ENCODE measurements around the gene RIMBP2. TPM values are rescaled to one million over a fixed set of nuclear protein-coding genes. Genes with fewer than 3 reads are reported as not detected.

RIMBP2 gene
- total and polyA plus RNA-seq, 2 experiments from 2014 or later = not detected

GRCh38 chr12:130447655-130447965, 268.5 kb downstream of the RIMBP2 start:
- TF ChIP-seq EZH2phosphoT487 (IDR thresholded peaks at IDR 0.05; ENCODE audit: insufficient read depth, low read depth) = no peak
- no peak for TF ChIP-seq EZH2 (IDR thresholded peaks at IDR 0.05; ENCODE audit: insufficient read depth, poor library complexity, severe bottlenecking)
- Histone ChIP-seq H3K9me2 (ENCODE audit: insufficient read depth) (no peaks in the 10 kb centered on the region), H3K36me3 (ENCODE audit: low read depth) (no peaks in the 10 kb centered on the region), H3K9ac (no peak overlapping the region), H3K4me1 (ENCODE audit: insufficient read depth) (no peaks in the 10 kb centered on the region), H3K27me3 (replicated peaks; ENCODE audit: insufficient read depth) (no peaks in the 10 kb centered on the region), H3K9me3 (ENCODE audit: low read depth) (no peaks in the 10 kb centered on the region), H3K27ac (no peak overlapping the region), H3K4me2 (ENCODE audit: unreplicated experiment) (no peak overlapping the region), H4K20me1 (ENCODE audit: insufficient read depth) (no peaks in the 10 kb centered on the region), H3K79me2 (ENCODE audit: insufficient read depth) (no peaks in the 10 kb centered on the region), H3F3A (ENCODE audit: insufficient read depth) (no peaks in the 10 kb centered on the region), H2AFZ (no peak overlapping the region), H3K4me3 (no peak overlapping the region)
- DNase-seq = no peak
- 68 to 77% methylated on average over 11 of the region's 11 CpGs for WGBS, 2 experiments (ENCODE audit: low coverage in 1 of 2, low lambda C conversion rate in 2 of 2, missing lambda C conversion rate in 2 of 2)
- in situ Hi-C loops (cut with MboI) = no loop called here

DNA sequence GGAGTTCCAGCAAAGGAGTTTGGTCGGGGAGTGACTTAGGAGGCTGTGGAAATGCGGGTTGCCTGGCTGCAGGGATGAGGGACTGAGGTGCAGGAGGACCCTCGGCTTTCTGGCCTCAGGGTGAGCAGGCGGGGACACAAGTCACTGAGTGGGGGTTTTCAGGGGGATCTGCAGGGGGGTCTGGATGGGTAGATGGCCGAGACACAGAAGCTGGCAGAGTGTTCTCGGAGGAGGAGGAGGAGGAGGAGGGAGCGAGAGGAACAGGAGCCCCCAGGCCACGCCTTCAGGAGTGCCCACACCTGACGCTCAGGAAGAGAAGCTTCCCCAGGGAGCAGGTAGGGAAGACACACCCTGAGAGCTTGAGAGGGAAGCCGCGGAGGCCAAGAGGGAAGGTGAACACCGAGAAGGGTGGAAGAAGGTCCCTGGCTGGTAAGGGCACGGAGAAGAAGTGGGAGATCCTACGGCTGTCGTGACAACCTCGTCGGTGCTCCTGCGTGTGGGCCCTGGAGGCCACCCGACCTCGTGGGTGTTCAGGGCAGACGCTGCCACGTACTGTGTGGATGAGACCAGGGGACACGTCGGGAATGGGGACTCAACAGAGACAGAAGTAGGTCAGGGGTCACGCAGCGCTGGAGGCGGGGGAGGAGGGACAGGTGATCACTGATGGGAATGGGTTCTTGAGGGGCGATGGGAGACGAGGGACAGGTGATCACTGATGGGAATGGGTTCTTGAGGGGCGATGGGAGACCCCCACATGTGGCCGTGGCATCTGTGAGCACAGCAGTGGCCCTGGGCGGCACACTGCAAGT, 269.0 kb downstream of the RIMBP2 start:
- Histone ChIP-seq H3K4me1 (ENCODE audit: insufficient read depth) (no peaks in the 10 kb centered on the region), H3K4me3 (no peak overlapping the region), H2AFZ (no peak overlapping the region), H3K9me2 (ENCODE audit: insufficient read depth) (no peaks in the 10 kb centered on the region), H3K27me3 (replicated peaks; ENCODE audit: insufficient read depth) (no peaks in the 10 kb centered on the region), H3K36me3 (ENCODE audit: low read depth) (no peaks in the 10 kb centered on the region), H3K27ac (no peak overlapping the region), H3K4me2 (ENCODE audit: unreplicated experiment) (no peak overlapping the region), H3K9me3 (ENCODE audit: low read depth) (no peaks in the 10 kb centered on the region), H4K20me1 (ENCODE audit: insufficient read depth) (no peaks in the 10 kb centered on the region), H3F3A (ENCODE audit: insufficient read depth) (no peaks in the 10 kb centered on the region), H3K9ac (no peak overlapping the region), H3K79me2 (ENCODE audit: insufficient read depth) (no peaks in the 10 kb centered on the region)
- TF ChIP-seq EZH2 (IDR thresholded peaks at IDR 0.05; ENCODE audit: insufficient read depth, poor library complexity, severe bottlenecking) (no peak), EZH2phosphoT487 (IDR thresholded peaks at IDR 0.05; ENCODE audit: insufficient read depth, low read depth) (no peak)
- in situ Hi-C loops (cut with MboI) = no loop called here
- 55 to 58% methylated on average over 28 to 32 of the region's 32 CpGs for WGBS, 2 experiments (ENCODE audit: low coverage in 1 of 2, low lambda C conversion rate in 2 of 2, missing lambda C conversion rate in 2 of 2)
- DNase-seq = no peak

DNA sequence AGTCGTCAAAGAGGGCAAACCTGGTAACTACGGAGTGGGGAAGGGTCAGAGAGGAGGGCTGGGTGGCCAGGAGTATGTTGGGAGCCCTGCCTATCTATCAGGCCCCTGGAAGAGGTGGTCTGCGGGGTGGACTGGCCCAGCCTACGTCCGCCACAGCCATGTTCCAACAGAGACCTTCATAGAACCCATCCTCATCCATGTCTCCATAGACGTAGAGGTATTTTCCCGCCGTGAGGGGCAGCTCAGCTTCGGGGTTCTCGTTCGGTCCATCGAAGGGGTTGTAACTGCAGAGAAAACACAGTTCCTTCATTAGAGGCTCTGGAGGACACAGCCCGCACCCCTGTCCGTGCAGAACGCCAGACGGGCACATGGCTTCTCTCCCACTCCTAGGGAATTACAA, 271.1 kb downstream of the RIMBP2 start:
- in situ Hi-C loops (cut with MboI) = no loop called here
- 58 to 60% methylated on average over 16 of the region's 16 CpGs for WGBS, 2 experiments (ENCODE audit: low coverage in 1 of 2, low lambda C conversion rate in 2 of 2, missing lambda C conversion rate in 2 of 2)
- H2AFZ ChIP-seq = no peak overlapping the region
- H3K36me3 ChIP-seq (ENCODE audit: low read depth) = no peaks in the 10 kb centered on the region
- no peak overlapping the region for H3K9ac ChIP-seq
- no peak for TF ChIP-seq EZH2 (IDR thresholded peaks at IDR 0.05; ENCODE audit: insufficient read depth, poor library complexity, severe bottlenecking)
- no peak for TF ChIP-seq EZH2phosphoT487 (IDR thresholded peaks at IDR 0.05; ENCODE audit: insufficient read depth, low read depth)
- no peaks in the 10 kb centered on the region for H4K20me1 ChIP-seq (ENCODE audit: insufficient read depth)
- H3K4me3 ChIP-seq = no peak overlapping the region
- no peaks in the 10 kb centered on the region for H3K27me3 ChIP-seq (replicated peaks; ENCODE audit: insufficient read depth)
- no peaks in the 10 kb centered on the region for H3K4me1 ChIP-seq (ENCODE audit: insufficient read depth)
- H3K79me2 ChIP-seq (ENCODE audit: insufficient read depth) = no peaks in the 10 kb centered on the region
- no peaks in the 10 kb centered on the region for H3K9me2 ChIP-seq (ENCODE audit: insufficient read depth)
- no peak overlapping the region for H3K27ac ChIP-seq
- H3K4me2 ChIP-seq (ENCODE audit: unreplicated experiment) = no peak overlapping the region
- no peak for DNase-seq
- no peaks in the 10 kb centered on the region for H3K9me3 ChIP-seq (ENCODE audit: low read depth)
- no peaks in the 10 kb centered on the region for H3F3A ChIP-seq (ENCODE audit: insufficient read depth)

GRCh38 chr12:130444061-130444460, 272.0 kb downstream of the RIMBP2 start:
- Histone ChIP-seq H3K27ac (no peak overlapping the region), H3K9ac (no peak overlapping the region), H3K9me2 (ENCODE audit: insufficient read depth) (no peaks in the 10 kb centered on the region), H2AFZ (no peak overlapping the region), H3F3A (ENCODE audit: insufficient read depth) (no peaks in the 10 kb centered on the region), H3K4me3 (no peak overlapping the region), H3K36me3 (ENCODE audit: low read depth) (no peaks in the 10 kb centered on the region), H3K9me3 (ENCODE audit: low read depth) (no peaks in the 10 kb centered on the region), H3K4me1 (ENCODE audit: insufficient read depth) (no peaks in the 10 kb centered on the region), H3K79me2 (ENCODE audit: insufficient read depth) (no peaks in the 10 kb centered on the region), H3K4me2 (ENCODE audit: unreplicated experiment) (no peak overlapping the region), H3K27me3 (replicated peaks; ENCODE audit: insufficient read depth) (no peaks in the 10 kb centered on the region), H4K20me1 (ENCODE audit: insufficient read depth) (no peaks in the 10 kb centered on the region)
- WGBS, 2 experiments (ENCODE audit: low coverage in 1 of 2, low lambda C conversion rate in 2 of 2, missing lambda C conversion rate in 2 of 2) = 24 to 25% methylated on average over 5 of the region's 5 CpGs
- in situ Hi-C loops (cut with MboI) = no loop called here
- TF ChIP-seq EZH2phosphoT487 (IDR thresholded peaks at IDR 0.05; ENCODE audit: insufficient read depth, low read depth) (no peak), EZH2 (IDR thresholded peaks at IDR 0.05; ENCODE audit: insufficient read depth, poor library complexity, severe bottlenecking) (no peak)
- no peak for DNase-seq
